Hepatocyte (in vitro differentiated cells): ENCODE results near the gene RSPH1.

Experiments used
- CTCF ChIP-seq: fragments of 200-600 bp; sonication (generic); IDR thresholded peaks from 2 replicates; pipeline ENCODE4 v1.5.1; 2016; ENCODE audit warnings: antibody characterized with exemption, mild to moderate bottlenecking; ENCODE audit not compliant: poor library complexity
- EZH2 ChIP-seq: fragments of 200-600 bp; sonication (generic); IDR thresholded peaks from 2 replicates; pipeline ENCODE4 v1.6.1; 2016; ENCODE audit warnings: antibody characterized with exemption, mild to moderate bottlenecking, borderline replicate concordance
- EZH2phosphoT487 ChIP-seq: fragments of 200-600 bp; sonication (generic); IDR thresholded peaks from one replicate; pipeline ENCODE4 v1.6.1; 2018; ENCODE audit warnings: antibody characterized with exemption, mild to moderate bottlenecking, low read depth, moderate library complexity; ENCODE audit not compliant: unreplicated experiment, severe bottlenecking

GRCh38 chr21:42534421-42535378 is 38.7 kb upstream of the RSPH1 start:
- TF ChIP-seq CTCF (no peak), EZH2phosphoT487 (no peak), EZH2 (no peak)
